Measurements from ENCODE around the gene NRL. TPM values are rescaled to one million over a fixed set of nuclear protein-coding genes. Genes with fewer than 3 reads are reported as not detected.

NRL gene
- total RNA-seq, 1 donor from 2014 or later = 5.5 TPM

DNA sequence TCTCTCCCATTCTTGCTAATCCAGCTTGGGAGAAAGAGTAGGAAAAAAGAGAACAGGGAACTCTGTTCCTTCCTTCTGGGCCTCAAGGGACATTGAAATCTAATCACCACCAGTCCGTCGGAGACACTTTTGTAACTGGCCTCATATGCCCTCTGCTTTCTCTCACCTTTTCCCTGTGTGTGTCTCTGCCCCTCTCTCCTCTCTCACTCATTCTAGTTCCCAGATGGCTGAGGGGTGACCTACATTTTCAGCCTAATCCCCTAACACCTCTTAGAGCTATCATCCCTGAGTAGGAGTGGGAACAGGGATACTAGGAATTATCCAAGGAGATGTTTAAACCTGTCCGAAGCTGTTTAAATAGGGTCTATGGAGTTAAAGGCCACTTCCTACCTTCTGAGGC is 29.5 kb downstream of the NRL start:
- ChIA-PET CTCF (interaction anchor here (1.6 kb wide), 1 partner anchor 27 kb away, joined by 6 read pairs; no protein-coding TSS in a partner anchor), POLR2A (interaction anchor here (1.6 to 1.7 kb wide), 2 partner anchors 9 to 29 kb away, joined by 4 to 5 read pairs; partner anchors contain the start of genes DCAF11, NRL and PCK2)
- H3K4me3 Mint-ChIP-seq = no peak overlapping the region
- intact Hi-C loops (cut with micrococcal nuclease) = no loop called here
- peak overlapping the region; percentile 27 for H3K27ac Mint-ChIP-seq
- no peaks in the 10 kb centered on the region for H3K9me3 Mint-ChIP-seq
- ATAC-seq (ENCODE audit: low read depth) (no peak), DNase-seq (no peak)
- TF ChIP-seq, protein P1, sequence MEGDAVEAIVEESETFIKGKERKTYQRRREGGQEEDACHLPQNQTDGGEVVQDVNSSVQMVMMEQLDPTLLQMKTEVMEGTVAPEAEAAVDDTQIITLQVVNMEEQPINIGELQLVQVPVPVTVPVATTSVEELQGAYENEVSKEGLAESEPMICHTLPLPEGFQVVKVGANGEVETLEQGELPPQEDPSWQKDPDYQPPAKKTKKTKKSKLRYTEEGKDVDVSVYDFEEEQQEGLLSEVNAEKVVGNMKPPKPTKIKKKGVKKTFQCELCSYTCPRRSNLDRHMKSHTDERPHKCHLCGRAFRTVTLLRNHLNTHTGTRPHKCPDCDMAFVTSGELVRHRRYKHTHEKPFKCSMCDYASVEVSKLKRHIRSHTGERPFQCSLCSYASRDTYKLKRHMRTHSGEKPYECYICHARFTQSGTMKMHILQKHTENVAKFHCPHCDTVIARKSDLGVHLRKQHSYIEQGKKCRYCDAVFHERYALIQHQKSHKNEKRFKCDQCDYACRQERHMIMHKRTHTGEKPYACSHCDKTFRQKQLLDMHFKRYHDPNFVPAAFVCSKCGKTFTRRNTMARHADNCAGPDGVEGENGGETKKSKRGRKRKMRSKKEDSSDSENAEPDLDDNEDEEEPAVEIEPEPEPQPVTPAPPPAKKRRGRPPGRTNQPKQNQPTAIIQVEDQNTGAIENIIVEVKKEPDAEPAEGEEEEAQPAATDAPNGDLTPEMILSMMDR (IDR thresholded peaks at IDR 0.05) = no peak
- no peaks in the 10 kb centered on the region for H3K27me3 Mint-ChIP-seq
- peaks cover 15% of the 10 kb centered on the region for H3K4me1 Mint-ChIP-seq
- no peaks in the 10 kb centered on the region for H3K36me3 Mint-ChIP-seq (ENCODE audit: low read depth)

DNA sequence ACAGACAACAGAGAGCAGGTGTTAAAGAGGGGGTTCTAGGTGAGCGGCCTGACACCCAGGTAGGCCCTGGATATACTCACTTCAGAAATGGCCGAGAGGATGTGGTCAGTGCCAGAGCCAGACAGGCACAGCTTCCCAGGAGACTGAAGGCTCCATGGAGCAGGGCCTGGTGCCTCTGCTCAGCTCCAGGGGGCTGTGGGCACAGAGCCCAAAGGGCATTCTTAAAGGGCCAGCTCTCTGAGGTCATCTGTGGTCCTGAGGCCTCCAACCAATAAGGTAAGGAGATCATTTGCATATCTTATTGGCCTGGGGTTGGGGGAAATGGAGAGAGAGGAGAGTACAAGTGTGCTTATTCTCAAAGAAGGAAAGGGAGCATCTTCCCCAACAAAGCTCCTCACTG is 30.3 kb downstream of the NRL start:
- CTCF ChIA-PET = no interaction called here
- no peak for ATAC-seq (ENCODE audit: low read depth)

DNA sequence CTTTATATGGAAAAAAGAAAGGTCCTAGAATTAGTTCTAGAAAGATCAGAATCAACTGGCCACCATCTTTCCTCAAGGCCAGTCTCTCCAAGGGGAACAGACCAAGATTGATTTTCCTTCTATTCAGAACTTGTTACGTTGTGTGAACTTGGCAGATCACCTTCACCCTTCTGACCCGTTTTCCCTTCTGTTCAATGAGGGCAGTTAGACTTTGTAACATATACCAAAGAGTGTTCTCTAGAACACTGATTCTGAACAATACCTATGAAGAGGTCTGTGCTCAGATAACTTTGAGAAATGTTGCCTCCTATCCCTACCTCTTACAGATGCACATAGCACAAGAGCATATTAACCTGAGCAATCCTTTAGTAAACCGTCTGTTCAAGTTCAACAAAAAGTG is 31.3 kb downstream of the NRL start:
- Mint-ChIP-seq H3K4me1 (peaks cover 25% of the 10 kb centered on the region), H3K27me3 (no peaks in the 10 kb centered on the region), H3K27ac (no peak overlapping the region), H3K9me3 (no peaks in the 10 kb centered on the region), H3K36me3 (ENCODE audit: low read depth) (no peaks in the 10 kb centered on the region), H3K4me3 (no peak overlapping the region)
- ATAC-seq (ENCODE audit: low read depth) = no peak
- intact Hi-C loops (cut with micrococcal nuclease) = no loop called here
- TF ChIP-seq, protein P1 (IDR thresholded peaks at IDR 0.05) = no peak
- no peak for DNase-seq
- ChIA-PET CTCF (no interaction called here), POLR2A (interaction anchor here (5.1 kb wide), 1 partner anchor 10 kb away, joined by 111 read pairs; the partner anchor contains the start of gene PCK2)

More for the DNA sequence above, 30.3 kb downstream of the NRL start:
- no peak overlapping the region for H3K27ac Mint-ChIP-seq
- H3K4me1 Mint-ChIP-seq = peaks cover 20% of the 10 kb centered on the region
- no peaks in the 10 kb centered on the region for H3K36me3 Mint-ChIP-seq (ENCODE audit: low read depth)
- H3K27me3 Mint-ChIP-seq = no peaks in the 10 kb centered on the region
- DNase-seq = no peak
- POLR2A ChIA-PET = interaction anchor here (1.6 to 1.7 kb wide), 2 partner anchors 9 to 30 kb away, joined by 4 to 5 read pairs; partner anchors contain the start of genes DCAF11, NRL and PCK2
- H3K4me3 Mint-ChIP-seq = no peak overlapping the region
- no peaks in the 10 kb centered on the region for H3K9me3 Mint-ChIP-seq
- intact Hi-C loops (cut with micrococcal nuclease) = no loop called here
- TF ChIP-seq, protein P1 (IDR thresholded peaks at IDR 0.05) = no peak

DNA sequence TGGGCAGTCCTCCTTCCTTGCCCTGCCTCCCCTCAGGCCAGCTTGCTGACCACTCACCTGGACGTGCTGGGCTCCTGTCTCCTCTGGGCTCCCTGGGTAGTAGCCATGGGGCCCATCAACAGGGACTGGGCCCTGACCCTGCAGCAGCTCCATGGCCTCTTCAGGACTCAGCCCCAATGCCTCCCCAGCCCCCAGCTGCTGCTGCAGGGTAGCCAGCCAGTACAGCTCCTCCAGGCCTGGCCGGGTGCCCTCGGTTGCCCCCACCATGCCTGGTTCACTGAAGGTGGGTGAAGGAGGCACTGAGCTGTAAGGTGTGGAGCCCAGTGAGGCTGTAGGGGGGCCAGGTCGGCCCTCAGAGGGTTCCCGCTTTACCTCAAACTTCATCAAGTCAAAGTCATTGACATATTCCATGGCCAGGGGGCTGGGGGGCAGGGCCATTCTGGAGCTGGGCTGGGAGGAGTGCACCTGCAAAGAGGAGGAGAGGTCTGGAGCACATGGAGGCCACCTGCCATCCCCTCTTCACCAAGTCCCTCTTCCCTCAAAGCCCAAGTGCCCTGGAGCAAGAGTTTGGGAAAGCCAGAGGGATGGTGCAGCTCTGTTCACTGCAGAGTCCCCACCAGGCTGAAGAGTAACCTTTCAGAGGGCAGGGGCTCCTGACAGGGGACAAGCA is 32.2 kb downstream of the NRL start:
- TF ChIP-seq, protein P1 (IDR thresholded peaks at IDR 0.05) = no peak
- peak overlapping the region; percentile 82 for H3K4me3 Mint-ChIP-seq
- no peaks in the 10 kb centered on the region for H3K27me3 Mint-ChIP-seq
- DNase-seq (no peak), ATAC-seq (ENCODE audit: low read depth) (no peak)
- H3K27ac Mint-ChIP-seq = peak overlapping the region; percentile 79
- no peaks in the 10 kb centered on the region for H3K36me3 Mint-ChIP-seq (ENCODE audit: low read depth)
- peaks cover 25% of the 10 kb centered on the region for H3K4me1 Mint-ChIP-seq
- ChIA-PET POLR2A (interaction anchor here (1.1 to 5.1 kb wide), 8 partner anchors 10 to 160 kb away, joined by 4 to 111 read pairs (median 15); partner anchors contain the start of genes CARMIL3, DCAF11, IRF9 and NRL), CTCF (interaction anchor here (1.1 to 4.0 kb wide), 3 partner anchors 8 to 24 kb away, joined by 5 to 24 read pairs (median 5); no protein-coding TSS in a partner anchor)
- H3K9me3 Mint-ChIP-seq = no peaks in the 10 kb centered on the region
- intact Hi-C loops (cut with micrococcal nuclease) = no loop called here

DNA sequence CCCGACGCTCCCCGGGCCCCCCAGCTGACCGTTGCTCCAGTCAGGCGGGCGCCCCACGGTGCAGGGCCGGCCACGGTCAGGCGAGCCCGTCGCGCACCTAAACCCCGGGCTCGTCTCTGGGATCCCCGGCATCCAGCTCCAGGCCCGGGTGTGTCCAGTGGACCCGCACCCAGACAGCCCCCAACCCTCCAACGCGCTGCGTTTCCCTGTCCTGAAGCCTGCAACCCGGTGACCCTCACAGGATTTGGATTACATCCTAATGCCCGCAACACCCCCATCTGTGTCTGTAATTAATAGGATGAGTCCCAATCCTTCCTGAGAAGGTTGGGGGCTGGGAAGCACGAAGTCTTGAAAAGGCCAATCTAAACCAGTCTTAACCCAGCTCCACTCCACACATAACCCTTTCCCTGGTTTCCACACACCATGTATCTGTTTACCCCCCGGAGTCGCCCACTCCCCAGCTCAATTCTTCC is 33.0 kb downstream of the NRL start:
- ChIA-PET CTCF (interaction anchor here (1.1 to 4.0 kb wide), 9 partner anchors 9 to 250 kb away, joined by 3 to 24 read pairs (median 5); partner anchors contain the start of gene PCK2), POLR2A (interaction anchor here (0.9 to 5.1 kb wide), 12 partner anchors 11 to 1152 kb away, joined by 3 to 111 read pairs (median 10); partner anchors contain the start of genes CARMIL3, DCAF11, EMC9 and IRF9)
- peaks cover 25% of the 10 kb centered on the region for H3K4me1 Mint-ChIP-seq
- ATAC-seq (ENCODE audit: low read depth) (no peak), DNase-seq (no peak)
- TF ChIP-seq, protein P1 (IDR thresholded peaks at IDR 0.05) = no peak
- no peaks in the 10 kb centered on the region for H3K9me3 Mint-ChIP-seq
- peak overlapping the region; percentile 82 for H3K27ac Mint-ChIP-seq
- H3K36me3 Mint-ChIP-seq (ENCODE audit: low read depth) = no peaks in the 10 kb centered on the region
- intact Hi-C loops (cut with micrococcal nuclease) = loop anchor here (1.0 to 2.0 kb wide), 6 partner anchors 9 to 349 kb away; partner anchors contain the start of genes CARMIL3, DCAF11, NRL and PCK2
- H3K4me3 Mint-ChIP-seq = peak overlapping the region; percentile 82
- H3K27me3 Mint-ChIP-seq = no peaks in the 10 kb centered on the region
